ENCODE data around the gene B3GALT5.

B3GALT5 gene

DNA sequence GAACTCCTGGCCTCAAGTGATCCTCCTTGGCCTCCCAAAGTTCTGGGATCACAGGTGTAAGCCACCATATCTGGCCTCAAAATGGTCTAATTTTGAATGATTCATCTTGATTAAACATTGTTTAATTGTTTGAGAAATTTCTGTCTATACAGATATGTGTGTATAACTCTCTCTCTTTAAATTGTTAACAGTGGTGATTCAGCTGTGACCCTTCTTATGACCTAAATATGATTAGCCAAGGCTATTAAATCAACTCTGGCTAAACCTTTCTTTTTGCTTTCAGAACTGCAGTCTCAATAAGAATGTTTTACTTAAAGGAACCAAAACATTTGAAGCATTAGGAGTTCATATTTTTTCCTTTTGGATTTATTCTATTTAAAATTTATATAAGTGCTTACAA, 19.2 kb upstream of the B3GALT5 start:
- no peak overlapping the region for H3K4me3 ChIP-seq (replicated peaks in 1 of 2; ENCODE audit: low read depth in 2 of 2, low read length in 2 of 2)
- DNase-seq (ENCODE audit: low read depth in 2 of 2) = no peak
- TF ChIP-seq, protein P1, sequence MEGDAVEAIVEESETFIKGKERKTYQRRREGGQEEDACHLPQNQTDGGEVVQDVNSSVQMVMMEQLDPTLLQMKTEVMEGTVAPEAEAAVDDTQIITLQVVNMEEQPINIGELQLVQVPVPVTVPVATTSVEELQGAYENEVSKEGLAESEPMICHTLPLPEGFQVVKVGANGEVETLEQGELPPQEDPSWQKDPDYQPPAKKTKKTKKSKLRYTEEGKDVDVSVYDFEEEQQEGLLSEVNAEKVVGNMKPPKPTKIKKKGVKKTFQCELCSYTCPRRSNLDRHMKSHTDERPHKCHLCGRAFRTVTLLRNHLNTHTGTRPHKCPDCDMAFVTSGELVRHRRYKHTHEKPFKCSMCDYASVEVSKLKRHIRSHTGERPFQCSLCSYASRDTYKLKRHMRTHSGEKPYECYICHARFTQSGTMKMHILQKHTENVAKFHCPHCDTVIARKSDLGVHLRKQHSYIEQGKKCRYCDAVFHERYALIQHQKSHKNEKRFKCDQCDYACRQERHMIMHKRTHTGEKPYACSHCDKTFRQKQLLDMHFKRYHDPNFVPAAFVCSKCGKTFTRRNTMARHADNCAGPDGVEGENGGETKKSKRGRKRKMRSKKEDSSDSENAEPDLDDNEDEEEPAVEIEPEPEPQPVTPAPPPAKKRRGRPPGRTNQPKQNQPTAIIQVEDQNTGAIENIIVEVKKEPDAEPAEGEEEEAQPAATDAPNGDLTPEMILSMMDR (IDR thresholded peaks at IDR 0.05; ENCODE audit: low read depth, low read length) = no peak

DNA sequence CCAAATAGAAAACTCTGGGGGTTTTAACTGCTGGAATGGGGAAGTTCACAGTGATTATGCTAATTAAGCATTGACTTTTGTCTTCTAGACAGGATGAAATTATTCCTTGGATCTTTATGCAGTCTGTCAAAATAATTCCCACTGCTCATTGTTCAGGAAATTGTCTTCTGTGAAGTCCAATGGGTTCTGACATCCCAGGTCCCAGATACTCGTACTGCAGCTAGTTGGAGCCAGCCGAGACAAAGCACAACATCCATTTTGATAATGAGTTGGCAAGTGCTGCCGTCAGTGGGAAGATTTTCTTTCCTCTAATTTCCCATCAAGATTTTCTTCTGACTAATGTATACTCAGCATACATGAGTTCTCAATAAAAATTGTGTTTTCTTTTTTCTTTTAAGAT, 17.3 kb upstream of the B3GALT5 start:
- H3K4me3 ChIP-seq (replicated peaks in 1 of 2; ENCODE audit: low read depth in 2 of 2, low read length in 2 of 2) = no peak overlapping the region
- DNase-seq (ENCODE audit: low read depth in 2 of 2) = no peak
- TF ChIP-seq, protein P1 (IDR thresholded peaks at IDR 0.05; ENCODE audit: low read depth, low read length) = no peak

DNA sequence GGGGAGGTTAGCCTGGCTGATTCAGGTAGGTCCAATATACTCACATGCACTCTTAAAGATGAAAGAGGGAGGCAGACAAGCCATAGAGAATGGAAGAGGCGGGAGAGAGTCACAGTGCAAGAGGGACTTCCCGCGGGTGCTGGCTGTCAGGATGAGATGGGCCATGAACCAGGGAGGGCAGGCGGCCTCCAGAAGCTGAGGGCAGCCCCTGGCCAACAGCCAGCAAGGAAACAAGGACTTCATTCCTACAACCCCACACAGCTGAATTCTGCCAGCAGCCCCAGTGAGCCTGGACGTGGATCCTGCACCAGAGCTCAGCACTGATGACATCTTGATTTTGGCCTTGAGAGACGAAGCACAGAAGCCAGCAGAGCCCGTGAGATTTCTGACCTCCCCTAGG, 15.1 kb upstream of the B3GALT5 start:
- DNase-seq (ENCODE audit: low read depth in 2 of 2) = no peak
- TF ChIP-seq, protein P1 (IDR thresholded peaks at IDR 0.05; ENCODE audit: low read depth, low read length) = no peak
- H3K4me3 ChIP-seq (replicated peaks in 1 of 2; ENCODE audit: low read depth in 2 of 2, low read length in 2 of 2) = no peak overlapping the region

DNA sequence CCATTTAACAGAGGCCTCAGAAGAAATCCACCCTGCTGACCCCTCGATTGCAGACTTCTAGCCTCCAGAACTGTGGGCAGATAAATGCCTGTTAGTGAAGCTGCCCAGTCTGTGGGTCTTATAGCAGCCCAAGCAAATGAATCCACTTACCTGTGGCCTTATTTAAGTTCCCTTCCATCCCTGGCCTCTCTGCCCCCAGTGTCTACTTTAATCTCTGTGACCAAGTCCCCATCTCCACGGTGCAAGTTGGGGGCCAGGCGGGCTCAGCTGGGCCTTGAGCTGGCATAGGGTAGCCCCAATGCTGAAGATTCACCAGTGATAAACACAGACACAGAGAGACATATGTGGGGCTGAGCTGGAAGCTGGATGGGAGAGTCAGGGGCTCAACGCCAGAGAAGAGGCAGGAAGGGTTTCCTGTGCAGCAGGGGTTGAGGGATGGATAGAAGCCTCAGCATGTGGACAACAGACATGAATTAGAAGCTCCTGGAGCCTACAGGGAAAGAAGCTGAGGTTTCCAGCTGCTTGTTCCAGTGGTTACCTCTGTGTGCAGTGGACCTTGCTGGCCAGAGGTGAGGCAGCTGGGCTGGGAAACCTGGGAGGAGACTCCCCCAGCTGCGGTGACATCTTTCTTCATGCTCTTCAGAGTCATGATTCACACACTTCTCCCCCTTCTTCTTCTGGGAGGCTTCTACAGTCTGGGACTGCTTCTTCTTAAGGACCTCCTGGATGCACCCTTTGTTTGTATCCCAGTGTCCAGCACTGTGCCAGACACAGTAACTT, 13.4 kb upstream of the B3GALT5 start:
- DNase-seq (ENCODE audit: low read depth in 2 of 2) = no peak
- TF ChIP-seq, protein P1 (IDR thresholded peaks at IDR 0.05; ENCODE audit: low read depth, low read length) = no peak

DNA sequence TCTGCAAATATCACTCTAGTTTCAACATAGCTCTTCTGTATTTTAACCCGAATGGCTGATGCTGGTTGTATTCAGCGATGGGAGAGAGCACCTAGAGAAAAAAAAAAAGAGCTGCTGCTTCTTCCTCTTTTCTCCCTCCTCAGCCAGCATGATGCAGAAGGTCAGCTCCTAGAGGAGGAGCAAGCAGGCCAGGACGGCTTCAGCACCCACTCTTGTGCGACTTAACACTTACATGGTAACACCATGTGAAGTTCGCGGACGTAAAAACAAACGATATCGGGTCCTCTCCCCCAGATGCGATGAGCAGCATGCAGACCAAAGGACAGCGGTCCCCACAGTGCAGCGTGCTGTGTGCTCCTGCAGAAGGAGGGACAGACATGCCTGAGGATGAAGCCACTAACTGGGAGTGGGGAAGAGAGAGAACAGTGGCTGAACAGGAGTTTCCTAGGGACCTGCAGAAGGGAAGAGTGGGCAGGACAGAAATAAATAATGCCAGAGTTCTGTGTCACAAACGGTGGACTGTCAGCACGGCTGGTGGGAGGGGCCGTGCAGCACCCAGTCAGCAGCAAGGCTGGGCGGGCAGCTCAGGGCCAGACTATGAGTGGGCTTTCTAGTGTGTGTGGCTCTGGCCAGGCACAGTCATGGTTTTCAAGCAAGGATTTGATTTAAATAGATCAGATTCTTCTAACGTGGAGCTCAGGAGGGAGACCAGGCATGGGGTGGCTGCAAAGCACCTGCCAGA, 11.4 kb upstream of the B3GALT5 start:
- TF ChIP-seq, protein P1 (IDR thresholded peaks at IDR 0.05; ENCODE audit: low read depth, low read length) = no peak
- no peak overlapping the region for H3K4me3 ChIP-seq (replicated peaks in 1 of 2; ENCODE audit: low read depth in 2 of 2, low read length in 2 of 2)
- no peak for DNase-seq (ENCODE audit: low read depth in 2 of 2)

More for the DNA sequence above, 13.4 kb upstream of the B3GALT5 start:
- no peak overlapping the region for H3K4me3 ChIP-seq (replicated peaks in 1 of 2; ENCODE audit: low read depth in 2 of 2, low read length in 2 of 2)

DNA sequence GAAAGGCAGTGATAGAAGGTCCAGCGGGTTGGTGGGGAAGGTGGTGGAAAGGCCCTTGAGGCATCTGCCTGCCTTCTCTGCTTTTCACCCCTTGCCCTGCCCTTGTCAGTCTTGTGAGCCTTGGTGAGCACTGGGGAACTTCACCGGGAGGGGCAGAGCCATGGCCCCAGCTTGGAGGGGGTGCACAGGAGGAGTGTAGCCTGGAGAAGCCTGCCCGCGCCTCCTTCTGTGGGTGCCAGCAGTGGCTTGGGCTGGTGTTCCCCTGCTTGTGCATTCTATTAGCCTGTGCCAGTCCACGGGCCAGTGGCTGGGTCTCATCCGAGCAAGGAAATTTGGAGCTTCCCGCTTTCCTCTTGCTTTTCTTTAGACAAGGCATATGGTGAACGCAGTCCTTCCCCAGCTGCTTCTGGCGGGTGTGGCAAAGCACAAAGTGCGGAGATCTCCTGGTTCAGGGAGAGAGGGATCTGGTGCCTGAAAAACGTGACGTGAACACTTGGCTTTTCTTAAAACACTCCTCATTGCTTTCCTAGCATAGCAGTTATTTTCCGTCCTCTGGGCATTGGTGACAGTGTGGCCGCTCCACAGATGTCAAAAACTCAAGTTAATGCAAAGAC, 10.6 kb upstream of the B3GALT5 start:
- TF ChIP-seq, protein P1 (IDR thresholded peaks at IDR 0.05; ENCODE audit: low read depth, low read length) = no peak
- H3K4me3 ChIP-seq (replicated peaks in 1 of 2; ENCODE audit: low read depth in 2 of 2, low read length in 2 of 2) = no peak overlapping the region
- no peak for DNase-seq (ENCODE audit: low read depth in 2 of 2)

Data from cardiac fibroblast (primary cell).